GM19397 (cell line): ENCODE results near the gene PRPF6.
"Not testable (repeated sequence)": the region's sequence is repeated elsewhere in the genome, so short reads cannot be mapped to it uniquely, and the experiment has no call there.

ENCODE experiments used
- ATAC-seq: cut with Tn5 transposase; IDR thresholded peaks from one replicate; pipeline ENCODE4 v1.9.1; 2021; ENCODE audit warnings: mild to moderate bottlenecking, moderate library complexity; ENCODE audit not compliant: unreplicated experiment

PRPF6 gene

GRCh38 chr20:63959699-63960075 lies 21.2 kb upstream of the PRPF6 start:
- no peak for ATAC-seq

DNA sequence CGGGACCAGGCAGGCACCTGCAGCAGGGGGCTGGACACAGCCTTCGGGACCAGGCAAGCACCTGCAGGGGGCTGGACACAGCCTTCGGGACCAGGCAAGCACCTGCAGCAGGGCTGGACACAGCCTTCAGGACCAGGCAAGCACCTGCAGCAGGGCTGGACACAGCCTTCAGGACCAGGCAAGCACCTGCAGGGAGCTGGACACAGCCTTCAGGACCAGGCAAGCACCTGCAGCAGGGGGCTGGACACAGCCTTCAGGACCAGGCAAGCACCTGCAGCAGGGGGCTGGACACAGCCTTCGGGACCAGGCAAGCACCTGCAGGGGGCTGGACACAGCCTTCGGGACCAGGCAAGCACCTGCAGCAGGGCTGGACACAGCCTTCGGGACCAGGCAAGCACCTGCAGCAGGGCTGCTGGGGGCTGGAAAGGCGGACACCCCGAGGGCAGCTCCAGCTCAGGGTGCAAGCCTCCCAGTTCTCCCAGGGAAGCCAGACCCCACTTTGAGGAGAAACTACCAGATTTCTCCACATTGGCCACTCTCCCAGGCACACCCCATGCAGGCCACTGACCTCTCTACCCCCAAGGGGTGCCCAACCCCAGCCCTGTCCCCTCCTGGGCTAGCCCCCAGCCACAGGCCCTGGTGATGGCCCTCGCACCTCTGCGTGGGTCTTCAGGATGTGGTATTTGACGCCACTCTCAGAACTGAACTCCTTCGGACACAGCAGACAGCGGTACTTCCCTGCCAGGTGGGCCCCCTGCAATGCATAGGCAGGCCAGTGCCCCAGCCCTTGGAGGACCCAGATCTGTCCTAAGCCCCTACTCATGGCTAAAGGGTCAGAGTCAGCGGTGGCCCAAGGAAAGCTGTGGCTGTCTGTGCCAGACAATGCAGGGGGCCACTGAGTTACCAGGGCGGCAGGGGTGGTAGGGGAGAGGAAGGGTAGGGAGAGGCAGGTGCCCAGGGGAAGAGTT lies 20.0 kb upstream of the PRPF6 start:
- ATAC-seq, result not testable (repeated sequence)

- ATAC-seq, result no peak
Measured at GRCh38 chr20:63961664-63962425, 19.1 kb upstream of the PRPF6 start.

GRCh38 chr20:63962426-63963347 lies 18.2 kb upstream of the PRPF6 start:
- ATAC-seq, result no peak

- no peak for ATAC-seq
Measured at GRCh38 chr20:63963348-63963741, 17.6 kb upstream of the PRPF6 start.

DNA sequence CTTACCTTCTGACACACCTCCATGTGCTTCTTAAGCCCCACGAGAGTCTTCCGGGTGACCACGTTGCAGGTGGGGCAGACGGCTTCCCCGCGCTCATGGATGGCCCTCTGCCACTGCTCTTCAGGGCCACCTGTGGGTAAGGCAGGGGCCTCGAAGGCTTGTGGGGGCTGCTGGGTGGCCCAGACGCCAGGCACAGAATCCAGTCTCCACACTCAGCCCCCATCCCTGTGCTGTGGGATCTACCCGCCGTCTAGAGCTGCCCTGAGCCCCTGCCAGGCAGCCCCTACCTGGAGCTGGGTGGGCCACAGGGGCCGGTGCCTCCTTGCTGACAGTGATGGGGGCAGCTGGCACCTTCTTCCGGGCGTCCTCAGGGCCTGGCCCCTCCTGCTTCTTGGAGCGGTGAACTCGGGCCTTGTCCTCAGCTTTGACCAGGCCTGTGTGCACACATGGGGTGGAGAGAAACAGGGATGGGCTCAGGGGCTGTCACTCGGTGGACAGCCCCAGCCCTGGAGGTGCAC lies 17.1 kb upstream of the PRPF6 start:
- ATAC-seq, result no peak

- no peak for ATAC-seq
Measured at GRCh38 chr20:63964412-63964811, 16.5 kb upstream of the PRPF6 start.

- ATAC-seq, result no peak
Measured at GRCh38 chr20:63966172-63966943, 14.6 kb upstream of the PRPF6 start.

GRCh38 chr20:63966944-63967322 lies 14.0 kb upstream of the PRPF6 start:
- no peak for ATAC-seq

DNA sequence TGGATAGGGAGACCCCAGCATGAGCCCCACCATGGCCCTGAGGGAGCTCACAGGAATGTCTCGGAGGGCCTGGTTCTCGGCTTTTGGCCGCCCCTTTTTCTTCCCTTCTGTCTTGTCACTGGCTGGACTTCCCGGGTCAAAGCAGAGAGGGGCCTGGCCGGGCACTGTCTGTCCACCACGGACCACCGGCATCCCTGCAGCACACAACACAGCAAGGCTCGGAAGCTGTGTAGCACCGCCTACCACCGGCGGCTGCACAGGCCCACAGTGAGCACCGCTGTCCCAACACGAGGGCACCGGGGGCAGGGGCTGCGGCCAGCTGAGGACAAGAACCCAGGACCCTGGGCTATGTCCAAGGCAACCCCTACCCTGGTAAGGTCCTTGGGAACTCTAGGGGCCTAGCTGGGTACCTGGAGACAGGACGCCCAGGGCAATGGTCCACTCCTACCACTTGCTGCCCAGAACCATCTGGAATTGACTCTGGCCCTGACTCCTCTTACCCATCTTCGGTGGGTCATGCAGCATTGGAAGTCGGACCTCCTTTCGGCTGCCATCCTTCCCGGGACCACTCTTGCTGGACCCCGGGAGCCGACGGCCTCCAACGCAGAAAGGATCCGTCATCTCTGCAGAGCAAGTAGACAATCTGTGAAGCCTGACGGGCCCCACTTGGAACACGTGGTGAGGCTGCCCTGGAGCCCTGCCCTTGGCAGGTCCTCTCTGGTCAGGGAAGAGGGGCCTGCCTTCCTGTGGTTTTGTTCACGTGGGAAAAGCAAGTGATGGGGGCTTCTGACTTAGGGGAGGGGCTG lies 13.4 kb upstream of the PRPF6 start:
- ATAC-seq, result no peak

- ATAC-seq, result no peak
Measured at GRCh38 chr20:63968136-63968927, 12.6 kb upstream of the PRPF6 start.

DNA sequence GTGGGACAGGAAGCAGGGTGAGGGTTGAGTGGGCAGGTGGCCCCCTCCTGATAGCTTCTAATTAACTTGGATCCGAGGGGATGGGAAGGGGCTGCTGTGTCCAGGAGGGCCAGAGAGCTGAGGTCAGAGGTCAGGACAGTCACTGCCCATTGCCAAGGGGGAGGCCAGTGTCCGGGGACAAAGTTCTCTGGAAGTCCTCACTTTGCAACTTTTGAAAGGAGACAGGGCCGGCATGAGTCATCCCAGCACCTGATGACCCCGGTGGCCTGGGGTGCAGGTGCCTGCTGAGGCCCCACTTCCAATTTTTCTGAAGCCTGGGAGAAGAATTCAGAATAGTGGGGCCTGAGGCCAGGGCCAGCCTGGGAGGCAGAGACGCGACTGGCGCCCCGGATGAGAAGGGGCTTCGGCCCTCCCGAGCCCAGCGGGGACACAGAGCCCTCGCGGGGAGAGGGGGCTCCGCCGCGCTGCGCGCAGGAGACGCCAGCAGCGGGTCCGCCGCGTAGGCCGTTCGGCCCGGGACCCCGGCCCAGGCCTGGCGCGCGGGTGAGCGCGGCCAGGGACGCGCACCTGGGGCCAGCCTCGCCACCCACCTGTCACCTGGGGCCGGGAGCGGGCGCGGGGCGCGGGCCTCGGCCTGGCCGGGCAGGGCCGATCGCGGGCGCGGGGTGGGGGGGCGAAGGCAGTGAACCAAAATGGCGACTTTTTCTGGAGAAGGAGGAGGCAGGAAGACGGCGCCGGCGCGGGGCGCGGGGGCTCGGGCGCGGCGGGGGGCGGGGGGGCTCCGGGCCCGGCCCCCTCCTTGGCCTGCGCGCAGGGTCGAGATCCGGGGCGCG lies 11.8 kb upstream of the PRPF6 start:
- no peak for ATAC-seq

- no peak for ATAC-seq
Measured at GRCh38 chr20:63969838-63970713, 10.9 kb upstream of the PRPF6 start, which contains the start of gene ZNF512B. Gene ZNF512B (minus strand): TSS chr20:63969930. CDS start chr20:63967950, 1,980 bp downstream.

DNA sequence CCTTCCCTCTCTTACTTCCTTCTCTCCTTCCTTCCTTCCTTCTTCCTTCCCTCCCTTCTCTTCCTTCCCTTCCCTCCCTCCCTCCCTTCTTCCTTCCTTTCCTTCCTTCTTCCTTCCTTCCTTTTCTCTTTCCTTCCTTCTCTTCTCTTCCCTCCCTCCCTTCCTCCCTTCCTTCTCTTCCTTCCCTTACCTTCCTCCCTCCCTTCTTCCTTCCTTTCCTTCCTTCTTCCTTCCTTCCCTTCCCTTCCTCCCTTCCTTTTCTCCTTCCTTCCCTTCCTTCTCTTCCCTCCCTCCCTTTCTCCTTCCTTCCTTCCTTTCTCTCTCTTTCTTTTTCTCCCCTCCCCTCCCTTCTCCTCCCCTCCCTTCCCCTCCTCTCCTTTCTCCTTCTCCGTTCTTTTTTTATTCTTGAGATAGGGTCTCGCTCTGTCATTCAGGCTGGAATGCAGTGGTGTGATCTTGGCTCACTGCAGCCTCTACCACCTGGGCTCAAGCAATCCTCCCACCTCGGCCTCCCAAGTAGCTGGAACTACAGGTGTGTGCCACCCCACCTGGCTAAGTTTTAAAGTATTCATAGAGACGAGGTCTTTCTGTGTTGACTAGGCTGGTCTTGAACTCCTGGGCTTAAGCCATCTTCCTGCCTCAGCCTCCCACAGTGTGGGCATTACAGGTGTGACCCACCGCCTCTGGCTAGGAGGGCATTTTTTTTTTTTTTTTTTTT lies 10.1 kb upstream of the PRPF6 start:
- no peak for ATAC-seq

DNA sequence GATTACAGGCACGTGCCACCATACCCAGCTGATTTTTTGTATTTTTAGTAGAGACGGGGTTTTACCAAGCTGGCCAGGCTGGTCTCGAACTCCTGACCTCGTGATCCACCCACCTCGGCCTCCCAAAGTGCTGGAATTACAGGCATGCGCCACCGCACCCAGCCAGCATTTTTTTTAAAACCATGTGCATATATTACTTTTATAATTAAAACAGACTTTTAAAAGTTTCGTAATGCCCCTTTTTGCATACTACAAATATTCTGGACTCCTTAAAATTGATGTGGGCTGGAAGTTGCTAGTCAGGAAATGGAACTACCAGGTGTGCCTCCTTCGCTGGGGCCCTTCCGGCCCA lies 9.0 kb upstream of the PRPF6 start:
- ATAC-seq, result not testable (repeated sequence)
